Muscle layer of colon (tissue), 2 donors: ENCODE data around the gene SAP30BP.

ENCODE experiments used
- H3K27ac ChIP-seq: one replicate; pipeline ENCODE4 v1.7.0; 2013; ENCODE audit warnings: low read depth, mild to moderate bottlenecking, low read length, moderate library complexity
- H3K27me3 ChIP-seq, 2 donors: one replicate each; pipeline ENCODE4 v1.7.0; 2013; ENCODE audit warnings: low read length in 2 of 2, mild to moderate bottlenecking in 2 of 2; ENCODE audit not compliant: insufficient read depth in 2 of 2, control insufficient read depth in 1 of 2
- H3K36me3 ChIP-seq: one replicate; pipeline ENCODE4 v1.7.0; 2013; ENCODE audit warnings: mild to moderate bottlenecking, low read length; ENCODE audit not compliant: insufficient read depth
- H3K4me1 ChIP-seq: one replicate; pipeline ENCODE4 v1.7.0; 2013; ENCODE audit warnings: mild to moderate bottlenecking, low read length; ENCODE audit not compliant: insufficient read depth
- H3K4me3 ChIP-seq, 2 donors: one replicate each; pipeline ENCODE4 v1.7.0; 2013; ENCODE audit warnings: low read length in 2 of 2, low read depth in 1 of 2, mild to moderate bottlenecking in 1 of 2, moderate library complexity in 1 of 2
- H3K9ac ChIP-seq: one replicate; pipeline ENCODE4 v1.7.0; 2013; ENCODE audit warnings: low read length
- H3K9me3 ChIP-seq: one replicate; pipeline ENCODE4 v1.7.0; 2013; ENCODE audit warnings: mild to moderate bottlenecking, low read length
- donor health status: abdominal sarcoma.
- donor health status: Adenocarcinoma of cecum.

Gene SAP30BP

DNA sequence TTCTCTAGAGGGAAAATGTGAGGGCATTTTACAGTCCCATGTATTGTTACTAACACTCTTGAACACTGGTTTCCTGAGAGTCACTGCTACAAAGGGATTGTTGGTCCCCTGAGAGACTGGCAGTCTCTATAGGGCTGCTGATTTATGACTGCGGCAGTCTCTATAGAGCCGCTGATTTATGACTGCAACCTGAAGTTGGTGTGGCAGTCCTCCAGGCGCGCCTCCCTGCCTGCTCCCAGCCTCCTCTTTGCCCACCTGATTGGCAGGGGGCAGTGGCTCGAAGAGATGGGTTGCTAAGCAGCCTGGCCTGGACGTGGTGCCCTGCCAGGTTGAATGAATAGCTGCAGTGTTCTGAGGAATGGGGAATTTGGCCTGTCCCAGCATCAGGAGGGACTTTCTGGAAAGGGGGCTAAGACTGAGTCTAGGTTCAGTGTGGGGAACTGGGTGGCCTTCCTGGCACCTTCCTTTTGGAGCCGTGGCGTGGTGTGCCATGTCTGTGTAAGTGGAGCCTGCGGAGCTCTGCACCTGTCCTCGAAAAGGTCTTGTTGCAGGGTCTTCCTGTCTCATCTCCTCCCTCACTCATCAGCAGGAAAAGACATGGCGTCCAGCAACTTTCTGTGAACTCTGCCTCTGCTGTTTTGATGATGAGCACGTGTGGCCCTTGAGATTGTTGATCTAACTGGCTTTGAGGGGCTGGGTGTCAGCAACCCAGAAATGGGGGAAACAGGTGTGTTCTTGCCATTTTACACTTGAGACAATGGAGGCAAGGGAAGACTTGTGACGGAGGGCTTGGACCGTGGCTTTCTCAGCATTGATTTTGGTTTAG is 24.9 kb downstream of the SAP30BP start:
- peaks cover 57% of the 10 kb centered on the region for H3K4me1 ChIP-seq
- H3K27me3 ChIP-seq: no peaks in the 10 kb centered on the region
- peaks cover 25% of the 10 kb centered on the region for H3K36me3 ChIP-seq
- H3K9me3 ChIP-seq: no peaks in the 10 kb centered on the region
- H3K9ac ChIP-seq: no peak overlapping the region
- no peak overlapping the region for H3K4me3 ChIP-seq
- H3K27ac ChIP-seq: peak overlapping the region; percentile 22

DNA sequence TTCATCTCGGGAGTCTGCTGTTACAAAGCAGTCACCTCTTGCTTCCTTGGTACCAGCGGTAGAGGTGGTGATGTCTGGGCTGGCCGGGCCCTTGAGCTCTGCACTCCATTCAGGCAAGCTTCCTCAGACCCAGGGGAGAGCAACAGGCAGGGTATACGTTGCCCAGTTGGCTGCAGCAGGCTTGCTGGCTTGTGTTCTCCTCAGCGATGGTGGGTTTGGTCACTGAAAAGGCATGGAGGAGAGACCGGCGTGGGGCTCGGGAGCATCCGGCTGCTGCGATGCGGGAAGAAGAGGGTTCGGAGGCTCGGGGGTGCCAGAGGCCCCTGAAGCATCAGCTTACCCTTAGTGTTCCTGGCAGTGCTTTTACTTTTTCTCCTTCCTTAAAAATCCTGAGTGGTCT is 25.8 kb downstream of the SAP30BP start:
- Histone ChIP-seq H3K36me3 (peaks cover 31% of the 10 kb centered on the region), H3K4me1 (peaks cover 60% of the 10 kb centered on the region), H3K27ac (peak overlapping the region; percentile 70), H3K4me3 (no peak overlapping the region), H3K9ac (peak overlapping the region; percentile 30), H3K27me3 (no peaks in the 10 kb centered on the region), H3K9me3 (no peaks in the 10 kb centered on the region)

GRCh38 chr17:75693500-75694481 is 26.7 kb downstream of the SAP30BP start:
- Histone ChIP-seq H3K9me3 (no peaks in the 10 kb centered on the region), H3K27me3 (no peaks in the 10 kb centered on the region), H3K27ac (peak overlapping the region; percentile 70), H3K9ac (peak overlapping the region; percentile 30), H3K4me3 (no peak overlapping the region), H3K36me3 (peaks cover 31% of the 10 kb centered on the region), H3K4me1 (peaks cover 60% of the 10 kb centered on the region)

- Histone ChIP-seq H3K9ac (no peak overlapping the region), H3K4me3 (no peak overlapping the region), H3K9me3 (no peaks in the 10 kb centered on the region), H3K36me3 (peaks cover 31% of the 10 kb centered on the region), H3K27ac (peak overlapping the region; percentile 70), H3K4me1 (peaks cover 58% of the 10 kb centered on the region), H3K27me3 (no peaks in the 10 kb centered on the region)
Observed at GRCh38 chr17:75694536-75694935, 27.4 kb downstream of the SAP30BP start.

DNA sequence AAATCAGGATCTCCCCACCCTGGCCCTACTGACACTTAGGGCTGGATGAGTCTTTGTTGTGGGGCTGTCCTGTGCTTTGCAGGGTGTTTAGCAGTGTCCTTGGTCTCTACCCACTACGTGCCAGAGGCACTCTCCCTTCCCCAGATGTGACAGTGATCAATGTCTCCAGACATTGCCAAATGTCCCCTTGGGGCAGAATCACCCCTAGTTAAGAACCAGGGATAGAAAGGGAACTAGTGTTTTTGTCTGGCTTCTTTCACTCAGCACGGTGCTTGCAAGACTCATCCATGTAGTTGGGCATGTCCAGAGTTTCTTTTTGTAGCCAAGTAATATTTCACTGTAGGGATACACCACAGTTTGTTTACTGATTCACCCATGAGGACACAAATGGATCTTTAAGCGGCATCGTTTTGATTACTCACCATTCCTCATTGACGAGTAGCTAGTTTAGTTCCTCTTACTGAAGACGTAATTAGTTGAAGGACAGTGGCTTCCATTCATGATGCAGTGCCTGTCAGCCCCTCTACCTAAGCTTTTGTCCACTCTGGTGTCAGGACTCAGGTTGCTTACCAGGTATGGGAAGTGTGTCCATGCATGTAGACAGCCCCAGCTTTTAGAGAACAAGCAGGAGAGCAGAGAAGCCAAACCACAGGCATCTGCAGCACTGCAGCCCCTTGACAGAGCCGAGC is 28.1 kb downstream of the SAP30BP start:
- Histone ChIP-seq H3K36me3 (peaks cover 39% of the 10 kb centered on the region), H3K4me1 (peaks cover 66% of the 10 kb centered on the region)

DNA sequence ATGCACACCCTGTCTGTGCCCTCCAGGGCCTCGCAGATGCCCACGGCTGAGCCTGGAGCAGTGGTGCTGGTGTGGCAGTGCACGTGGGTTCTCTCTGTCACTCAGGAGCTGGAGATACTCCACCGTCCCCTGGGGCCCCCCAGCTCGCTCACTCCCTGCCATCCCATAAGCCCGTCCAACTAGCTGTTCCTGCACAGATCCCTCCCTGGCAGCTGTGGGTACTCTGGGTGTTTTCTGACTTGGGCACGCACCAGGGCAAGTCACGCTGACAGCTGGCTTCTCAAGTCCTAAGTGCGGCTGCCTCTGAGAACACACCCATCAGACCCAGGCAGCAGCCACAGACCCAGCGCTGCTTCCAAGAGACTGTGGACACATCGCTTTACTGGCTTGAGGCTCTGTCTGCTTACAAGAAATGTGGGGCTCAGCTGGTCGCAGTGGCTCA is 28.7 kb downstream of the SAP30BP start:
- Histone ChIP-seq H3K9ac (no peak overlapping the region), H3K27me3 (no peaks in the 10 kb centered on the region), H3K27ac (no peak overlapping the region), H3K9me3 (no peaks in the 10 kb centered on the region), H3K4me3 (no peak overlapping the region), H3K36me3 (peaks cover 44% of the 10 kb centered on the region), H3K4me1 (peaks cover 63% of the 10 kb centered on the region)

More for the DNA sequence above, 28.1 kb downstream of the SAP30BP start:
- Histone ChIP-seq H3K27me3 (no peaks in the 10 kb centered on the region), H3K9me3 (no peaks in the 10 kb centered on the region), H3K4me3 (no peak overlapping the region), H3K27ac (peak overlapping the region; percentile 70), H3K9ac (no peak overlapping the region)

DNA sequence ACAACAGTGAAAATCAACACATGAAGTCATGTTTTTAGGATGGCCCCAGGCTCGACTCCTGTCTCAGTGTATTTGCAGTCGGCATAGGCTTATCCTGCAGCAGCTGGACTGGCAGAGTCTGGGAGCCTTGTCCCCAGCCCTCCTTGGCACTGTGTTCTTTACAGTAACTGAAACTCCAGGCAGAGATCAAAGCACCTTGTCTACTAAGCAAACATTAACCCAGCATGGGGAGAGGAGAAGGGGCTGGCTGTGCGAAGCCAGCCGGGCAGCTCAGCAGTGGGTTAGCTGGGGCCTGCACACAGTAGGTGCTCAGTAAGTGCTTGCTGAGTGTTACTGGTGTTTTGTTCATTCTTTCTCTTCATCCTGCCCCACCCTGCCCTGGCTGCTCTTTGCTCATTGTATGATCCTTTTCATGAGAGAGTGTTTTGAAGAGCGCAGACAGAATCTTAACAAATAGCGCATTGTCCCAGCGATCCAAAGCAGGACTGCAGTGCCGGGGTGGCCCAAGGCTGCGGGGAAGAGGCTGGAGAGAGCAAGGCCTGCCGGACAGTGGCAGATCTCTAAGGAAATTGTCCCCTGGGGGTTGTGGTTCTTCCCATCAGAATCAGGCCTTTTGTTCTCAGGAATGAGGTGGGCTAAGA is 30.6 kb downstream of the SAP30BP start:
- Histone ChIP-seq H3K27ac (no peak overlapping the region), H3K4me3 (no peak overlapping the region), H3K9me3 (no peaks in the 10 kb centered on the region), H3K27me3 (no peaks in the 10 kb centered on the region), H3K36me3 (peaks cover 52% of the 10 kb centered on the region), H3K9ac (no peak overlapping the region), H3K4me1 (peaks cover 44% of the 10 kb centered on the region)

GRCh38 chr17:75698659-75699058 is 31.5 kb downstream of the SAP30BP start:
- Histone ChIP-seq H3K27ac (no peak overlapping the region), H3K36me3 (peaks cover 61% of the 10 kb centered on the region), H3K9ac (no peak overlapping the region), H3K4me1 (peaks cover 35% of the 10 kb centered on the region), H3K9me3 (no peaks in the 10 kb centered on the region), H3K4me3 (no peak overlapping the region), H3K27me3 (no peaks in the 10 kb centered on the region)

- no peaks in the 10 kb centered on the region for H3K9me3 ChIP-seq
- H3K9ac ChIP-seq: no peak overlapping the region
- H3K4me1 ChIP-seq: peaks cover 15% of the 10 kb centered on the region
- no peak overlapping the region for H3K4me3 ChIP-seq
- no peaks in the 10 kb centered on the region for H3K27me3 ChIP-seq
- H3K36me3 ChIP-seq: peaks cover 72% of the 10 kb centered on the region
- no peak overlapping the region for H3K27ac ChIP-seq
Observed at GRCh38 chr17:75701288-75701687, 34.1 kb downstream of the SAP30BP start.

DNA sequence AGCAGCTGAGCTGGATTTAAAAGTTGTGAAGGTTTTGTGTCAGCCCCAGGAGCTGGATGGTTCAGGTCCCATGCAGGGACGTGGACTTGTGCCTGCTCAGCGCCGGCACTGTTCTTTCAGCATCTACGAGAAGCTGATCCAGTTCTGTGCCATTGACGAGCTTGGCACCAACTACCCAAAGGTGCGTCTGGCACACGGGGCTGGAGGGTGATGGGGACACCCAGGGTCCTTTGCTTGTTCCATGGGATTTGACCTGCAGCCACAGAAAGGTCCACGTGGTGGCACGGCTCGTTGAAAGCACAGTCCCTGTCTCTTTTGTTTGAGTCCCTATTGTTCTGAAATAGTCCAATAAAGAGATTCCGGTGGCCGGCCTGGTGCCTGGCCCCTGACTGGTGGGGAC is 36.1 kb downstream of the SAP30BP start:
- Histone ChIP-seq H3K4me3 (no peak overlapping the region), H3K27me3 (no peaks in the 10 kb centered on the region), H3K9me3 (no peaks in the 10 kb centered on the region), H3K9ac (no peak overlapping the region), H3K36me3 (peaks cover 84% of the 10 kb centered on the region), H3K27ac (no peak overlapping the region), H3K4me1 (peaks cover 11% of the 10 kb centered on the region)
